HepG2 (cell line): ENCODE results near the gene RRP8. TPM values are rescaled to one million over a fixed set of nuclear protein-coding genes. Genes with fewer than 3 reads are reported as not detected.

Source experiments
- ATAC-seq: fragments of 200-7000 bp; cut with Tn5 transposase; 3 replicates; pipeline ENCODE4 v1.9.1; 2020; ENCODE audit warnings: mild to moderate bottlenecking, moderate library complexity
- BruUV-seq: library from RNA; stranded (reverse); fragments of 400-500 nt; replicated peaks from 2 replicates; lab custom pipeline; 2021; lab: Mats Ljungman, UMichigan
- CTCF ChIA-PET: fragments of 300-600 bp; formaldehyde crosslinking; extraction: SDS; loops from one replicate; lab custom pipeline; 2021; ENCODE audit warnings: low total read pairs, inconsistent platforms, low intra/inter-chr PET ratio; lab: Yijun Ruan, JAX
- POLR2A ChIA-PET: fragments of 350-600 bp; sonication (Branson Sonifier 250); formaldehyde crosslinking; loops from one replicate; lab custom pipeline; 2020; ENCODE audit warnings: antibody characterized with exemption, inconsistent platforms; lab: Yijun Ruan, JAX
- DNase-seq: peaks from one replicate; pipeline ENCODE4 v3.0.0-alpha.2; 2015; ENCODE audit warnings: low spot score
- FAIRE-seq: peaks from 3 replicates; lab custom pipeline; 2011; peaks lifted over from hg19 to GRCh38; lab: Jason Lieb, UNC
- H2AFZ ChIP-seq: one replicate; pipeline ENCODE4 v1.6.1; 2011; ENCODE audit warnings: low read length, inconsistent platforms
- H3K27ac ChIP-seq: fragments of 300-600 bp; 3 replicates; pipeline ENCODE4 v1.8.0; 2011; ENCODE audit warnings: mixed run types, mild to moderate bottlenecking, mixed read lengths, low read length, inconsistent platforms; ENCODE audit not compliant: insufficient read depth; ENCODE audit errors: extremely low read length
- H3K27me3 ChIP-seq, 2 experiments: fragments of 200-600 bp in 1 of 2; 2 replicates in 1 of 2; 3 replicates in 1 of 2; pipeline versions ENCODE4 v1.6.0 to v1.8.0; 2011; ENCODE audit warnings: low read length in 2 of 2, mild to moderate bottlenecking in 2 of 2, moderate library complexity in 2 of 2, inconsistent platforms in 1 of 2; ENCODE audit not compliant: insufficient read depth in 2 of 2, control insufficient read depth in 1 of 2
- H3K36me3 ChIP-seq, 2 experiments: fragments of 200-600 bp in 1 of 2; replicated peaks in 1 of 2; 2 replicates in 1 of 2; 3 replicates in 1 of 2; pipeline versions ENCODE4 v1.5.1 to v1.8.0; 2011; ENCODE audit warnings: low read length in 2 of 2, inconsistent platforms in 1 of 2; ENCODE audit not compliant: insufficient read depth in 2 of 2, control insufficient read depth in 1 of 2
- H3K4me1 ChIP-seq: 2 replicates; pipeline ENCODE4 v1.5.1; 2012; ENCODE audit warnings: low read length, inconsistent platforms; ENCODE audit not compliant: insufficient read depth
- H3K4me2 ChIP-seq: 2 replicates; pipeline ENCODE4 v1.6.0; 2011; ENCODE audit warnings: low read depth, low read length, inconsistent platforms
- H3K4me3 ChIP-seq, 3 experiments: fragments of 200-600 bp in 1 of 3; sonication (generic), shearing (Covaris generic) in 1 of 3; replicated peaks in 1 of 3; 2 replicates each; pipeline ENCODE4 v1.5.1; 2011 to 2016; ENCODE audit warnings: low read length in 3 of 3, inconsistent platforms in 2 of 3, low read depth in 2 of 3, mild to moderate bottlenecking in 2 of 3, control low read depth in 1 of 3, mixed read lengths in 1 of 3; ENCODE audit not compliant: insufficient read depth in 1 of 3
- H3K79me2 ChIP-seq: one replicate; pipeline ENCODE4 v1.6.1; 2011; ENCODE audit warnings: low read length, inconsistent platforms; ENCODE audit not compliant: insufficient read depth
- H3K9ac ChIP-seq: 2 replicates; pipeline ENCODE4 v1.6.0; 2011; ENCODE audit warnings: mild to moderate bottlenecking, low read depth, low read length, inconsistent platforms; ENCODE audit not compliant: insufficient read depth
- H3K9me3 ChIP-seq: 2 replicates; pipeline ENCODE4 v1.5.1; 2012; ENCODE audit warnings: mild to moderate bottlenecking, low read length
- H4K20me1 ChIP-seq: 2 replicates; pipeline ENCODE4 v1.6.0; 2011; ENCODE audit warnings: inconsistent platforms, mild to moderate bottlenecking, low read length, moderate library complexity; ENCODE audit not compliant: insufficient read depth
- ARID4A ChIP-seq: sonication (generic); formaldehyde crosslinking; IDR thresholded peaks from 2 replicates; pipeline ENCODE4 v1.5.0; 2020; ENCODE audit warnings: mild to moderate bottlenecking, missing genetic modification reagents, borderline replicate concordance
- ARNT ChIP-seq: fragments of 450-650 bp; IDR thresholded peaks from 2 replicates; pipeline ENCODE4 v1.6.1; 2017
- ARNTL ChIP-seq: sonication (generic); formaldehyde crosslinking; IDR thresholded peaks from 2 replicates; pipeline ENCODE4 v1.4.0; 2020; ENCODE audit warnings: mild to moderate bottlenecking, missing genetic modification reagents
- GATA4 ChIP-seq: sonication (generic); IDR thresholded peaks from 2 replicates; pipeline ENCODE4 v1.6.1; 2016; ENCODE audit warnings: antibody characterized with exemption, low read depth, borderline replicate concordance
- TRIM22 ChIP-seq: fragments of 450-650 bp; IDR thresholded peaks from 2 replicates; pipeline ENCODE4 v1.6.1; 2017
- ZBTB44 ChIP-seq: sonication (generic); formaldehyde crosslinking; IDR thresholded peaks from 2 replicates; pipeline ENCODE4 v1.4.0; 2020; ENCODE audit warnings: missing genetic modification reagents
- ZNF275 ChIP-seq: sonication (generic); formaldehyde crosslinking; IDR thresholded peaks from 2 replicates; pipeline ENCODE4 v1.8.0; 2022; ENCODE audit warnings: missing genetic modification reagents, mild to moderate bottlenecking, inconsistent platforms, borderline replicate concordance
- ZNF510 ChIP-seq: sonication (generic); formaldehyde crosslinking; IDR thresholded peaks from 2 replicates; pipeline ENCODE4 v1.4.0; 2020; ENCODE audit warnings: low read depth, mild to moderate bottlenecking, missing genetic modification reagents
- ZNF672 ChIP-seq: sonication (generic); formaldehyde crosslinking; IDR thresholded peaks from 2 replicates; pipeline ENCODE4 v1.8.1; 2022; ENCODE audit warnings: missing genetic modification reagents
- ZNF776 ChIP-seq: sonication (generic); formaldehyde crosslinking; IDR thresholded peaks from 2 replicates; pipeline ENCODE4 v1.4.0; 2020; ENCODE audit warnings: mild to moderate bottlenecking, missing genetic modification reagents
- ZSCAN29 ChIP-seq: sonication (generic); formaldehyde crosslinking; conservative IDR thresholded peaks from 2 replicates; pipeline ENCODE4 v1.4.0; 2020; ENCODE audit warnings: mild to moderate bottlenecking, missing genetic modification reagents
- WGBS: methylation state at CpG from one replicate; pipeline ENCODE4 v1.1.6; 2017; ENCODE audit warnings: low lambda C conversion rate; 5-methylcytosine and 5-hydroxymethylcytosine counted together
- in situ Hi-C: cut with HindIII; loops from 2 replicates; pipeline ENCODE4 v1.10.0; 2017; ENCODE audit warnings: low pct_unique_long_range_greater_than_20kb; ENCODE audit not compliant: extremely low pct_ligation_motif_present
- intact Hi-C: fragments of 100-400 bp; cut with micrococcal nuclease; formaldehyde crosslinking; loops from one replicate; pipeline ENCODE4 v1.10.0; 2022; ENCODE audit not compliant: unreplicated experiment
- polyA plus RNA-seq, 8 experiments: library from polyadenylated mRNA; depleted of rRNA in 3 of 8; stranded (reverse) in 7 of 8; unstranded in 1 of 8; fragments of >200 nt; fragmentation: Illumina TruSeq in 4 of 8; extraction: Trizol in 4 of 8; gene quantifications; 2 replicates each; pipeline versions ENCODE4 v1.2.1 to v1.2.3, GENCODE V29; 2011 to 2016; ENCODE audit warnings: low read depth in 4 of 8, missing spikeins in 1 of 8, mixed read lengths in 1 of 8; ENCODE audit not compliant: insufficient read depth in 1 of 8
- total RNA-seq, 5 experiments: library from RNA; depleted of rRNA; stranded (reverse); fragments of >200 nt; fragmentation: Illumina TruSeq; extraction: Trizol; gene quantifications; 2 replicates each; pipeline ENCODE4 v1.2.3, GENCODE V29; 2016; ENCODE audit warnings: low read depth in 1 of 5

The RRP8 gene
- total and polyA plus RNA-seq, 2 of the 13 experiments (the other 11 are each of a cell fraction or from before 2014, with no cell fraction given), result 7.2 to 21.6 TPM

- DNase-seq (no peak), FAIRE-seq (no peak), ATAC-seq (no peak; the same call in 2 of the 3 replicates)
- no peak overlapping the region for H3K4me3 ChIP-seq
- no peak overlapping the region for H3K4me2 ChIP-seq
- H4K20me1 ChIP-seq, result no peaks in the 10 kb centered on the region; the same call in 1 of the 2 replicates
- no peaks in the 10 kb centered on the region for H3K4me1 ChIP-seq
- CTCF ChIA-PET, result no interaction called here
- H3K9ac ChIP-seq, result no peak overlapping the region
- intact Hi-C loops (no loop called here), in situ Hi-C loops (no loop called here)
- H3K9me3 ChIP-seq, result no peaks in the 10 kb centered on the region
- H3K27ac ChIP-seq, result no peak overlapping the region
- TF ChIP-seq ARNTL (CRISPR knock-in tag) (no peak), ZSCAN29 (CRISPR knock-in tag) (no peak), ZBTB44 (CRISPR knock-in tag) (no peak), ZNF776 (CRISPR knock-in tag) (no peak), ZNF672 (CRISPR knock-in tag) (no peak), ZNF510 (no peak), ZNF275 (CRISPR knock-in tag) (no peak), GATA4 (no peak), TRIM22 (no peak), ARID4A (CRISPR knock-in tag) (no peak), ARNT (no peak)
- H3K36me3 ChIP-seq, result no peaks in the 10 kb centered on the region
- POLR2A ChIA-PET, result no interaction called here
- no peak overlapping the region for H2AFZ ChIP-seq
- BruUV-seq, result no TSS peak
- peaks cover 5 to 97% of the 10 kb centered on the region in 2 experiments; a peak in 4 of 5 replicates for H3K27me3 ChIP-seq
- WGBS, result 12% methylated on average over 11 of the region's 12 CpGs
- H3K79me2 ChIP-seq, result no peaks in the 10 kb centered on the region
Observed at GRCh38 chr11:6646071-6646470, 42.7 kb upstream of the RRP8 start.
